Central memory CD8-positive, alpha-beta T cell (primary cell): Measurements from ENCODE around the gene CA9.
"Not testable (repeated sequence)": the region's sequence is repeated elsewhere in the genome, so short reads cannot be mapped to it uniquely, and the experiment has no call there.

Experiments
- ATAC-seq: fragments of 150-1000 bp; cut with Tn5 transposase; replicated peaks from 2 replicates; pipeline ENCODE4 v1.10.0; 2022; ENCODE audit warnings: mild to moderate bottlenecking, moderate FRiP score, moderate number of reproducible peaks; ENCODE audit not compliant: poor library complexity, severe bottlenecking; ENCODE audit errors: extremely low read depth
- DNase-seq, 2 donors: peaks; one replicate each; pipeline ENCODE4 v3.0.0; 2021; ENCODE audit warnings: low spot score in 2 of 2
- H3K27ac Mint-ChIP-seq: one replicate; pipeline ENCODE4 v1.8.0; 2022; ENCODE audit warnings: low read depth, mild to moderate bottlenecking, moderate library complexity, mixed read lengths
- H3K27me3 Mint-ChIP-seq: one replicate; pipeline ENCODE4 v1.8.0; 2022; ENCODE audit warnings: mixed read lengths
- H3K36me3 Mint-ChIP-seq: one replicate; pipeline ENCODE4 v1.8.0; 2022; ENCODE audit warnings: mild to moderate bottlenecking, moderate library complexity, mixed read lengths; ENCODE audit not compliant: insufficient read depth
- H3K4me1 Mint-ChIP-seq: one replicate; pipeline ENCODE4 v1.8.0; 2022; ENCODE audit warnings: mixed read lengths
- H3K4me3 Mint-ChIP-seq: one replicate; pipeline ENCODE4 v1.8.0; 2022; ENCODE audit warnings: mild to moderate bottlenecking, moderate library complexity, mixed read lengths
- H3K9me3 Mint-ChIP-seq: one replicate; pipeline ENCODE4 v1.8.0; 2022; ENCODE audit warnings: mixed read lengths

The CA9 gene

DNA sequence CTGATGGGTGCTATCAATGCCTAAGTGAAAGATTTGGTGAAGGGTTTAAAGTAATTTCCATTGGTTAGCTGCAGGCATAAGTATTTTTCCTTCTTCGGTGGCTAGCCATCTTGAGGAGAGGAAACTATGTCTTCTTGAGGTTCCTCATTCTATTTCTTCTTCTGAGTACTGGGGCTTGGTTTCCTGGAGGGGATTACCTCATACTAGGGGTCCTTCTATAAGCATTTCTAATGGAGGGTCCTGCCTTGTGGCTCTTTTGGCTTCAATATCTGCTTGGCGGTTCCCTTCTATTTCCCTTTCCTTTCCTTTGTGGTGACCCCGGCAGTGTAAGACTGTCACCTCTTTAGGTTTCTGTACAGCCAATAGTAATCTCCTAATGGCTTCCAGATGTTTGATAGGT is 32.2 kb upstream of the CA9 start:
- peaks cover 56% of the 10 kb centered on the region for H3K4me1 Mint-ChIP-seq
- not testable (repeated sequence) for H3K27ac Mint-ChIP-seq, DNase-seq, H3K36me3 Mint-ChIP-seq, H3K4me3 Mint-ChIP-seq, H3K27me3 Mint-ChIP-seq, ATAC-seq, H3K9me3 Mint-ChIP-seq

DNA sequence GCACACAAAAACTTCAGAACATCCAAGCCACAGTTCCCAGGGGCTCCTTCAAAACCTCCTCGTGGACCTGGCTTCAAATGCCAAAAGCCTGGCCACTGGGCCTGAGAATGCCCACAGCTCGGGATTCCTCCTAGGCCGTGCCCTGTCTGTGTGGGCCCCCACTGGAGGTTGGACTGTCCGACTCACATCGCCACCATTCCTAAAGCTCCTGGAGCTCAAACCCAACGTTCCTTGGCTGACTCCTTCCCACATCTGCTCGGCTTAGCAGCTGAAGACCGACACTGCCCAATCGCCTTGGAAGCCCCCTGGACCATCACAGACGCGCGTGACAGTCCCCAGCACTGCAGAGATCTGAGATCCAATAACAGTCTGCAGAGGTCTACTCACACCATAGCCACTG is 30.7 kb upstream of the CA9 start:
- Mint-ChIP-seq H3K27me3 (no peaks in the 10 kb centered on the region), H3K36me3 (peaks cover 20% of the 10 kb centered on the region), H3K4me3 (no peak overlapping the region), H3K4me1 (peaks cover 50% of the 10 kb centered on the region), H3K27ac (no peak overlapping the region), H3K9me3 (no peaks in the 10 kb centered on the region)
- ATAC-seq (no peak), DNase-seq (no peak)

DNA sequence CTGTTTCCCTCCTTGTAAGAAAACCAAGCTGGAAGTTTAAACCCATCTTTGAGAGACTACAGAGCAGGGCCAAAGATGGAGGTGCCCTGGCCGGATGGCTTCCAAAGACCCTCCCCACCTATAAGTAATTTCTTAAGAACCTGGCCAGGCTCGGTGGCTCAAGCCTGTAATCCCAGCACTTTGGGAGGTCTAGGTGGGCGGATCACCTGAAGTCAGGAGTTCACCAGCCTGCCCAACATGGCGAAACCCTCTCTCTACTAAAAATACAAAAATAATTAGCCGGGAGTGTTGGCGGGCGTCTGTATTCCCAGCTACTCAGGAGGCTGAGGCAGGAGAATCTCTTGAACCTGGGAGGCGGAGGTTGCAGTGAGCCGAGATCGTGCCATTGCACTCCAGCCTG is 28.0 kb upstream of the CA9 start:
- peaks cover 24% of the 10 kb centered on the region for H3K36me3 Mint-ChIP-seq
- H3K27me3 Mint-ChIP-seq, DNase-seq, ATAC-seq, H3K9me3 Mint-ChIP-seq: not testable (repeated sequence)
- H3K4me1 Mint-ChIP-seq = peaks cover 47% of the 10 kb centered on the region
- H3K4me3 Mint-ChIP-seq = peak overlapping the region; percentile 90
- peak overlapping the region; percentile 97 for H3K27ac Mint-ChIP-seq

DNA sequence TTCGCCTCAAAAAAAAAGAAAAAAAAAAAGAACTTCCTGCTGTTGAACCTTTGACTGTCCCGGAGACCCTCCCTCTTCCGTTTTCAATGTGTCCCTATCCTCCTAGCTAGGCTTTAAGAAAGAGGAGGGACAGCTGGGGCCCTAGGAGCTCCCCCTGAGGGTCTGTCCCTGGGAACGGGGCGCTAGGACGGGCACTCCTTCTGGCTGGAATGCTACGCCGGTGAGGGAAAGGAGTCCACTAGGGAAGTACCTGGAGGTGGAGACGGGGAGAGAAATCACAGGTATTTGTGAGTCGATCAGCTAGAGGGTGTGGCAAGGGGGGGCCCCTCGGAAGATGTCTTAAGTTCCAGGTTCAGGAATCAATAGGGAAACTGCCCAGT is 27.6 kb upstream of the CA9 start:
- Mint-ChIP-seq H3K9me3 (no peaks in the 10 kb centered on the region), H3K4me1 (peaks cover 51% of the 10 kb centered on the region), H3K4me3 (peak overlapping the region; percentile 90), H3K27ac (peak overlapping the region; percentile 97), H3K27me3 (no peaks in the 10 kb centered on the region), H3K36me3 (peaks cover 24% of the 10 kb centered on the region)
- ATAC-seq = no peak
- no peak for DNase-seq

DNA sequence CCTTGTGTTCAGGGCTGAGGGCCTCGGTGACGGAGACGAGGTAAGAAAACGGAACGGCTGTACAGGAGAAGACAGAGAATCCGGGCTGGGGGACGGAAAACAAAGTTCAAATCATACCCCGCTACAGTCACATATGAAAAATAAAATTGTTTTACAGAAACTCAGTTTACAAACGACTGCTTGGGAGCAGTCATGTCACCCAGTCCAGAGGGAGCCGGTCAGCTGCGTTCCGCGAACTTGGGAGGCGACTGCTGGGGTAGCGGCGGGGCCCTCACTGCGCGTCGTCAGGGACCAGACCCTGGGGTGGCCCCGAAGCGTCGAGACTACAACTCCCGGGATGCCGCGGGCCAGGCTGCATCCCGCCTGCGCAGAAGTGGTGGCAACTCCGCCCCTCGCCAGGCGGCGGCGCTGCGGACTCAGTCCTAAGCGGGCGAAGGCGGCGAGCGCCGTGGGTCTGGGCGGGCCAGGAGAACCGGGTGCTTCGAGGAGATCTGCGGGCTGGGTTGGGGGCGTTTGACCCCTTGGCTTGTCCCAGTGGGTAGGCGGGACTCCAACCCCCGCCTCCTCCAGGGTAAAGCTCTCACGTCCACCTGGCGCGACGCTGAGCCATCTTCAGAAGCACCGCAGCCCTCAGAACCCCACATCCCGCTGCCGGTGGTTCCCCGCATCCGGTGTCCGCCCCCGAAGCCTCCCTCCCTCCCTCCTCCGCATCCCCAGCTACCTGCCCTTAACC is 27.0 kb upstream of the CA9 start:
- ATAC-seq = peak; percentile 85
- Mint-ChIP-seq H3K4me3 (peak overlapping the region; percentile 90), H3K27me3 (no peaks in the 10 kb centered on the region)

GRCh38 chr9:35649431-35650340 is 24.0 kb upstream of the CA9 start:
- DNase-seq (no peak), ATAC-seq (no peak)
- H3K27ac Mint-ChIP-seq = peak overlapping the region; percentile 80
- H3K9me3 Mint-ChIP-seq = no peaks in the 10 kb centered on the region
- H3K27me3 Mint-ChIP-seq = no peaks in the 10 kb centered on the region
- peaks cover 45% of the 10 kb centered on the region for H3K4me1 Mint-ChIP-seq
- peak overlapping the region; percentile 90 for H3K4me3 Mint-ChIP-seq
- peaks cover 24% of the 10 kb centered on the region for H3K36me3 Mint-ChIP-seq

More for the DNA sequence above, 27.0 kb upstream of the CA9 start:
- H3K27ac Mint-ChIP-seq = peak overlapping the region; percentile 97
- peaks cover 24% of the 10 kb centered on the region for H3K36me3 Mint-ChIP-seq
- DNase-seq = peak; percentile 85 to 88
- peaks cover 55% of the 10 kb centered on the region for H3K4me1 Mint-ChIP-seq
- no peaks in the 10 kb centered on the region for H3K9me3 Mint-ChIP-seq

DNA sequence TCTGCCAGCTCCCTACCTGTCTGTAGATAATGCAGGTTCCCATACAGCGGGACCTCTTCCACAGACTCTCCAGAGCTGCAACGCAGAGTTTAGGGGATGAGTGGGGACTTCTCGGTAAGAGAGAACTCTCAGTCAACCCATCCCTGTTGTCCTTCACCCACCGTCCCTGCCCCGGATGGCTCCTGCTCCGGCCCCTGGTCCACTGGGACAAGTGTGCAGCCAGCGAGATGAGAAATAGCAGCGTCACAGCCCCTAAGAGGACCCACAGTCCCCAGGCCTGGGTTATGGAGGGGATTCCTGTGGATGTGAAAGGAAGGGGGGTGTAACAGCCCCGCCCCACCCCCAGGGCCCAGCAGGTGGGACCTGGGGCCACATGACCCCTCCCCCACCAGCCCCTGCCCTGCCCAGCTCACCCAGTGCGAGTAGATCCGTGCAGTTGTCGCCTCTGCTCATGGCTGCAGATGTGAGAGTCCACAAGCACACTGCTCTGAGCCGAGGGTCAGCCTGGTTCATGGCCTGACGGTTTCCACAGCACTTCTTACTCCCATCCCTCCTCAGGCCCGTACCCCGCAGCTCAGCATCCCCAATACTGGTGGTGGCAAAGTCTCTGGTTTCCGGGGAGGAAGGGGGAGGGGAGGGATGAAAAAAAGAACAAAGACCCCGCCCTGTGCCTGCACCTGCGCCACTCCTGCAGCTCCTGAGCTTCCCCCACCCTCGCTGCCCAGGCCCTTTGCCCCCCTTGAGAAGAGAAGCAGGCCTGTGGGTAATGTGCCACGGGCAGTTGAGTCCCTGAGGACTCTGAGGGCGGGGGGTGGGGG is 23.2 kb upstream of the CA9 start, which contains the start of gene SIT1:
Gene SIT1 (minus strand): TSS at position 591 of the 818 bp plus-strand sequence. CDS start 78 bp downstream, at position 513.
- Mint-ChIP-seq H3K27me3 (no peaks in the 10 kb centered on the region), H3K4me1 (peaks cover 43% of the 10 kb centered on the region)

GRCh38 chr9:35651956-35652828 is 21.5 kb upstream of the CA9 start:
- Mint-ChIP-seq H3K4me1 (peaks cover 48% of the 10 kb centered on the region), H3K9me3 (no peaks in the 10 kb centered on the region), H3K27me3 (no peaks in the 10 kb centered on the region), H3K27ac (no peak overlapping the region), H3K4me3 (peak overlapping the region; percentile 90), H3K36me3 (peaks cover 21% of the 10 kb centered on the region)
- no peak for DNase-seq
- ATAC-seq = no peak

More for the DNA sequence above, 23.2 kb upstream of the CA9 start, which contains the start of gene SIT1:
- ATAC-seq = no peak
- H3K9me3 Mint-ChIP-seq = no peaks in the 10 kb centered on the region
- H3K36me3 Mint-ChIP-seq = peaks cover 21% of the 10 kb centered on the region
- H3K27ac Mint-ChIP-seq = peak within 1 kb of the TSS; percentile 80
- DNase-seq = no peak
- peak within 1 kb of the TSS; percentile 90 for H3K4me3 Mint-ChIP-seq

- Mint-ChIP-seq H3K27me3 (no peaks in the 10 kb centered on the region), H3K27ac (no peak overlapping the region), H3K9me3 (no peaks in the 10 kb centered on the region), H3K4me3 (no peak overlapping the region), H3K36me3 (peaks cover 21% of the 10 kb centered on the region), H3K4me1 (peaks cover 48% of the 10 kb centered on the region)
- DNase-seq (no peak), ATAC-seq (no peak)
Observed at GRCh38 chr9:35652829-35653209, 20.9 kb upstream of the CA9 start.

DNA sequence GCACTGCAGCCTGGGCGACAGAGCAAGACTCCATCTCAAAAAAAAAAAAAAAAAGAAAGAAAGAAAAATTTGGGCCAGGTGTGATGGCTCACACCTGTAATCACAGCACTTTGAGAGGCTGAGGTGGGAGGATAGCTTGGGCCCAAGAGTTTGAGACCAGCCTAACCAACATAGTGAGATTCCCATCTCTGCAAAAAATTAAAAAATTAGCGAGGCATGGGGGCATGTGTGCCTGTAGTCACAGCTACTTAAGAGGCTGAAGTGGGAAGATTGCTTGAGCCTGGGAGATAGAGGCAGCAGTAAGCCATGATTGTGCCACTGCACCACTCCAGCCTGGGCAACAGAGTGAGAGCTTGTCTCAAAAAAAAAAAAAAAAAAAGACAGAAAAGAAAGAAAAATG is 20.1 kb upstream of the CA9 start:
- Mint-ChIP-seq H3K27ac (peak overlapping the region; percentile 32), H3K4me1 (peaks cover 44% of the 10 kb centered on the region), H3K36me3 (peaks cover 25% of the 10 kb centered on the region), H3K27me3 (no peaks in the 10 kb centered on the region), H3K9me3 (no peaks in the 10 kb centered on the region), H3K4me3 (no peak overlapping the region)
- DNase-seq (no peak), ATAC-seq (no peak)

- Mint-ChIP-seq H3K4me3 (peak overlapping the region; percentile 91), H3K27me3 (no peaks in the 10 kb centered on the region), H3K9me3 (no peaks in the 10 kb centered on the region), H3K36me3 (peaks cover 41% of the 10 kb centered on the region), H3K27ac (peak overlapping the region; percentile 100), H3K4me1 (peaks cover 50% of the 10 kb centered on the region)
- DNase-seq (no peak), ATAC-seq (no peak)
Observed at GRCh38 chr9:35656348-35656747, 17.4 kb upstream of the CA9 start.
